ENCODE measurements around the gene TRIM41. TPM values are rescaled to one million over a fixed set of nuclear protein-coding genes. Genes with fewer than 3 reads are reported as not detected.

Gene TRIM41
- total and polyA plus RNA-seq, 9 donors = 9.5 to 21.9 (median 19.3) TPM

Other genes starting within 250 kb of the TRIM41 start
- not detected for gene BTNL3, start 234.4 kb upstream of the TRIM41 start, total RNA-seq
- gene BTNL3, start 234.4 kb upstream of the TRIM41 start, polyA plus RNA-seq (ENCODE audit: insufficient read depth in 1 of 8, insufficient read length in 8 of 8, low replicate concordance in 1 of 8) = 1 to 10 TPM in 2 of 8 donors, under 1 TPM in 3, not detected in 3; 0.04 to 1.8 (median 0.08) TPM
- gene BTNL9, start 183.0 kb upstream of the TRIM41 start, total RNA-seq = 5.3 TPM
- 10 to 100 TPM in 6 of 8 donors, 1 to 10 TPM in 2; 7.2 to 23.6 (median 11.5) TPM for gene BTNL9, start 183.0 kb upstream of the TRIM41 start, polyA plus RNA-seq (ENCODE audit: insufficient read depth in 1 of 8, insufficient read length in 8 of 8, low replicate concordance in 1 of 8)
- gene OR2V1, start 92.1 kb upstream of the TRIM41 start, total RNA-seq = not detected
- under 1 TPM in 1 of 8 donors, not detected in 7; 0.08 TPM for gene OR2V1, start 92.1 kb upstream of the TRIM41 start, polyA plus RNA-seq (ENCODE audit: insufficient read depth in 1 of 8, insufficient read length in 8 of 8, low replicate concordance in 1 of 8)
- not detected for gene OR2V2, start 75.7 kb upstream of the TRIM41 start, total RNA-seq
- gene OR2V2, start 75.7 kb upstream of the TRIM41 start, polyA plus RNA-seq (ENCODE audit: insufficient read depth in 1 of 8, insufficient read length in 8 of 8, low replicate concordance in 1 of 8) = not detected
- 18.8 TPM for gene TRIM7, start 18.1 kb upstream of the TRIM41 start, total RNA-seq
- 10 to 100 TPM in 6 of 8 donors, 1 to 10 TPM in 2; 7.7 to 22.0 (median 14.3) TPM for gene TRIM7, start 18.1 kb upstream of the TRIM41 start, polyA plus RNA-seq (ENCODE audit: insufficient read depth in 1 of 8, insufficient read length in 8 of 8, low replicate concordance in 1 of 8)
- gene RACK1, start 20.6 kb downstream of the TRIM41 start, total RNA-seq = 4,768 TPM
- 1,000 to 10,000 TPM; 3,139 to 3,769 (median 3,395) TPM for gene RACK1, start 20.6 kb downstream of the TRIM41 start, polyA plus RNA-seq (ENCODE audit: insufficient read depth in 1 of 8, insufficient read length in 8 of 8, low replicate concordance in 1 of 8)
- gene TRIM52, start 37.9 kb downstream of the TRIM41 start, total RNA-seq = 8.3 TPM
- gene TRIM52, start 37.9 kb downstream of the TRIM41 start, polyA plus RNA-seq (ENCODE audit: insufficient read depth in 1 of 8, insufficient read length in 8 of 8, low replicate concordance in 1 of 8) = 10 to 100 TPM in 6 of 8 donors, 1 to 10 TPM in 2; 8.9 to 20.6 (median 12.4) TPM
- not detected for gene OR4F3, start 144.0 kb downstream of the TRIM41 start, total RNA-seq
- gene OR4F3, start 144.0 kb downstream of the TRIM41 start, polyA plus RNA-seq (ENCODE audit: insufficient read depth in 1 of 8, insufficient read length in 8 of 8, low replicate concordance in 1 of 8) = not detected

Measured in muscle of leg (tissue), 9 donors.